IMR-90 (cell line): ENCODE data around the gene ACOT7. TPM values are rescaled to one million over a fixed set of nuclear protein-coding genes. Genes with fewer than 3 reads are reported as not detected.
A peak's percentile ranks its signal among the peaks of the same experiment; 100 is the strongest.

Source experiments
- ATAC-seq: fragments of 200-7000 bp; cut with Tn5 transposase; 2 replicates; pipeline ENCODE4 v1.9.1; 2020; ENCODE audit warnings: low read depth, mild to moderate bottlenecking, moderate library complexity
- BruUV-seq: library from RNA; stranded (reverse); fragments of 400-500 nt; replicated peaks from 2 replicates; lab custom pipeline; 2021; lab: Mats Ljungman, UMichigan
- CTCF ChIA-PET: fragments of 300-600 bp; formaldehyde crosslinking; extraction: SDS; loops from one replicate; lab custom pipeline; 2021; ENCODE audit warnings: antibody characterized with exemption; lab: Yijun Ruan, JAX
- POLR2A ChIA-PET: fragments of 300-600 bp; sonication (Branson Sonifier 250); formaldehyde crosslinking; loops from one replicate; lab custom pipeline; 2022; ENCODE audit warnings: antibody characterized with exemption; ENCODE audit not compliant: unreplicated experiment; lab: Charles Lee
- DNase-seq: peaks from one replicate; pipeline ENCODE4 v3.0.0; 2013
- H2AFZ ChIP-seq: replicated peaks from 2 replicates; pipeline ENCODE3; 2013; ENCODE audit warnings: low read length, mild to moderate bottlenecking; ENCODE audit not compliant: poor library complexity
- H2AK5ac ChIP-seq: 2 replicates; pipeline ENCODE4 v1.6.1; 2013; ENCODE audit warnings: low read depth, low read length, inconsistent platforms
- H2AK9ac ChIP-seq: replicated peaks from 2 replicates; pipeline ENCODE3; 2013; ENCODE audit warnings: mild to moderate bottlenecking, low read depth, low read length, moderate library complexity; ENCODE audit not compliant: poor library complexity
- H2BK120ac ChIP-seq: 2 replicates; pipeline ENCODE4 v1.6.1; 2013; ENCODE audit warnings: low read depth, low read length, inconsistent platforms
- H2BK15ac ChIP-seq: 3 replicates; pipeline ENCODE4 v1.6.1; 2013; ENCODE audit warnings: low read depth, low read length, inconsistent platforms
- H2BK20ac ChIP-seq: 2 replicates; pipeline ENCODE4 v1.6.1; 2013; ENCODE audit warnings: low read depth, mild to moderate bottlenecking, inconsistent platforms, low read length, moderate library complexity
- H2BK5ac ChIP-seq: 2 replicates; pipeline ENCODE4 v1.6.1; 2013; ENCODE audit warnings: mild to moderate bottlenecking, low read depth, low read length, inconsistent platforms; ENCODE audit not compliant: poor library complexity, severe bottlenecking
- H3K14ac ChIP-seq: replicated peaks from 2 replicates; pipeline ENCODE4 v1.6.1; 2013; ENCODE audit warnings: low read depth, low read length, inconsistent platforms
- H3K18ac ChIP-seq: 2 replicates; pipeline ENCODE4 v1.6.1; 2013; ENCODE audit warnings: low read depth, low read length, control low read depth
- H3K23ac ChIP-seq: 2 replicates; pipeline ENCODE4 v1.6.1; 2013; ENCODE audit warnings: low read depth, low read length, inconsistent platforms
- H3K27ac ChIP-seq: 2 replicates; pipeline ENCODE4 v1.5.1; 2013; ENCODE audit warnings: mild to moderate bottlenecking, control low read depth, low read length; ENCODE audit not compliant: insufficient read depth
- H3K27me3 ChIP-seq: 2 replicates; pipeline ENCODE4 v1.6.1; 2013; ENCODE audit warnings: low read length; ENCODE audit not compliant: control insufficient read depth, insufficient read depth
- H3K36me3 ChIP-seq: 2 replicates; pipeline ENCODE4 v1.6.1; 2013; ENCODE audit warnings: low read length, mixed read lengths; ENCODE audit not compliant: control insufficient read depth, insufficient read depth
- H3K4ac ChIP-seq: 2 replicates; pipeline ENCODE4 v1.6.1; 2013; ENCODE audit warnings: low read depth, low read length, inconsistent platforms
- H3K4me1 ChIP-seq: 2 replicates; pipeline ENCODE4 v1.6.1; 2013; ENCODE audit warnings: low read length, mixed read lengths; ENCODE audit not compliant: control insufficient read depth, insufficient read depth
- H3K4me2 ChIP-seq: 2 replicates; pipeline ENCODE4 v1.6.1; 2013; ENCODE audit warnings: low read depth, mild to moderate bottlenecking, control low read depth, low read length, moderate library complexity
- H3K4me3 ChIP-seq: 2 replicates; pipeline ENCODE4 v1.5.1; 2013; ENCODE audit warnings: low read depth, mild to moderate bottlenecking, control low read depth, low read length, moderate library complexity; ENCODE audit not compliant: insufficient read depth
- H3K56ac ChIP-seq: 2 replicates; pipeline ENCODE4 v1.6.1; 2013; ENCODE audit warnings: low read length, inconsistent platforms; ENCODE audit not compliant: insufficient read depth; ENCODE audit errors: extremely low read depth
- H3K79me1 ChIP-seq, 2 experiments: 2 replicates each; pipeline ENCODE4 v1.6.1; 2013; ENCODE audit warnings: low read length in 2 of 2, inconsistent platforms in 1 of 2, low read depth in 1 of 2
- H3K9ac ChIP-seq: 2 replicates; pipeline ENCODE4 v1.6.1; 2013; ENCODE audit warnings: low read depth, low read length, control low read depth
- H3K9me1 ChIP-seq: 2 replicates; pipeline ENCODE4 v1.6.1; 2013; ENCODE audit warnings: low read length, inconsistent platforms; ENCODE audit not compliant: insufficient read depth
- H3K9me3 ChIP-seq: 2 replicates; pipeline ENCODE4 v1.6.1; 2013; ENCODE audit warnings: low read length; ENCODE audit not compliant: control insufficient read depth, insufficient read depth
- H4K20me1 ChIP-seq: 2 replicates; pipeline ENCODE4 v1.6.1; 2013; ENCODE audit warnings: low read length, inconsistent platforms; ENCODE audit not compliant: insufficient read depth
- H4K5ac ChIP-seq: 2 replicates; pipeline ENCODE4 v1.6.1; 2013; ENCODE audit warnings: mild to moderate bottlenecking, low read depth, low read length, control low read depth
- H4K8ac ChIP-seq, 2 experiments: 2 replicates each; pipeline ENCODE4 v1.6.1; 2013; ENCODE audit warnings: low read depth in 2 of 2, low read length in 2 of 2, control low read depth in 1 of 2, inconsistent platforms in 1 of 2
- H4K91ac ChIP-seq: 2 replicates; pipeline ENCODE4 v1.6.1; 2013; ENCODE audit warnings: low read depth, low read length, inconsistent platforms; ENCODE audit not compliant: insufficient read depth
- CEBPB ChIP-seq: IDR thresholded peaks from 2 replicates; pipeline ENCODE4 v1.6.1; 2012; ENCODE audit warnings: low read depth, low read length, improper control_type of control experiment
- WGBS, 2 experiments: methylation state at CpG; one replicate each; pipeline versions ENCODE4 v1.1.5 to v1.1.7; 2013; ENCODE audit warnings: missing lambda C conversion rate in 2 of 2; ENCODE audit not compliant: insufficient read length in 1 of 2; ENCODE audit errors: extremely low coverage in 2 of 2; 5-methylcytosine and 5-hydroxymethylcytosine counted together
- dilution Hi-C: fragments of 300-500 bp; cut with HindIII; formaldehyde crosslinking; loops from one replicate; pipeline ENCODE4 v1.14.3; 2018; ENCODE audit warnings: low sequenced_read_pairs; ENCODE audit not compliant: unreplicated experiment
- in situ Hi-C: fragments of 300-500 bp; cut with MboI; formaldehyde crosslinking; loops from 3 replicates; pipeline ENCODE4 v1.14.3; 2019; ENCODE audit warnings: low sequenced_read_pairs, inconsistent platforms, mixed read lengths
- intact Hi-C: fragments of 100-400 bp; cut with micrococcal nuclease; formaldehyde crosslinking; loops from 2 replicates; pipeline ENCODE4 v1.10.0; 2022
- polyA plus RNA-seq, 3 experiments: library from polyadenylated mRNA; depleted of rRNA; stranded (reverse); fragments of >200 nt; gene quantifications; 2 replicates each; pipeline ENCODE4 v1.2.3, GENCODE V29; 2012; ENCODE audit warnings: low replicate concordance in 1 of 3
- total RNA-seq: library from RNA; depleted of rRNA; stranded (reverse); fragments of >200 nt; gene quantifications from 2 replicates; pipeline ENCODE4 v1.2.3, GENCODE V29; 2012

The ACOT7 gene
- total and polyA plus RNA-seq, 2 of the 4 experiments (the other 2 are of a cell fraction), result 51.6 to 242 TPM

DNA sequence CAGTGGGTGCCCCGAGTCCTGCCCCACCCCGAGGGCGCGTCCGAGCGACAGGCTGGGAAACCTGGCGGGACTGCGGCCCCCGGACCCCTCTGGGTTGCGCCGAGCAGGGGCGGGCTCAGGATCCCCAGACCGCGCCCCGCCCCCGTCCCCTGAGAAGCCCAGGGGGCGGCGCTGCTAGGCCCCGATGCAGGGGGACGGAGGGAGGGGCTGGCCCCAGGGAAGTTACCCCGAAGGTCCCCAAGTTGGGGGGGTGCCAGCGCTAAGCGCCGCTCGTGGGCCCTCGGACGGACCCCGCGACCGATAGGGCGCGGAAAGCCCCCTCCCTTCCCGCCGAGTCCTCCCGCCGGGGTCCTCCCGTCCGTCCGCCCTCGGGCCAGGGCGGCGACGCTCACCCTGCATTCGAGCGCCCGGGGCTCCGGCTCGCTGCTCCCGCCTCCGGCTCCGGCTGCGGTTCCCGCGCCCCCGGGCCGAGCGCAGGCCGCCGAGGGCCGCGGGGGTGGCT lies 133.1 kb downstream of the ACOT7 start:
- ATAC-seq (peak; percentile 60), DNase-seq (no peak)
- no peak for TF ChIP-seq CEBPB
- no peak overlapping the region for H2BK5ac ChIP-seq
- no peak overlapping the region for H3K27ac ChIP-seq
- no peak overlapping the region for H2BK15ac ChIP-seq
- POLR2A ChIA-PET, result no interaction called here
- no peak overlapping the region; the same call in 1 of the 2 replicates for H3K18ac ChIP-seq
- H3K27me3 ChIP-seq, result no peaks in the 10 kb centered on the region
- peaks cover 4% of the 10 kb centered on the region for H4K20me1 ChIP-seq
- H3K9me3 ChIP-seq, result no peaks in the 10 kb centered on the region
- no peak overlapping the region for H4K91ac ChIP-seq
- peak overlapping the region; percentile 75 for H3K4me3 ChIP-seq
- peaks cover 2% of the 10 kb centered on the region; the same call in 1 of the 2 replicates for H3K4me1 ChIP-seq
- dilution Hi-C loops (no loop called here), intact Hi-C loops (loop anchor here (1.0 kb wide), 1 partner anchor 83 kb away; no protein-coding TSS in a partner anchor), in situ Hi-C loops (no loop called here)
- no peak overlapping the region for H3K4ac ChIP-seq
- H3K9me1 ChIP-seq, result no peaks in the 10 kb centered on the region
- peak overlapping the region; percentile 61 for H2AK9ac ChIP-seq
- H3K56ac ChIP-seq, result no peak overlapping the region
- CTCF ChIA-PET, result no interaction called here
- H3K4me2 ChIP-seq, result peak overlapping the region; percentile 63
- H4K5ac ChIP-seq, result no peak overlapping the region
- no peaks in the 10 kb centered on the region for H3K79me1 ChIP-seq
- BruUV-seq, result no TSS peak
- H4K8ac ChIP-seq, result no peak overlapping the region
- H2BK120ac ChIP-seq, result no peak overlapping the region
- no peak overlapping the region for H3K23ac ChIP-seq
- no peak overlapping the region for H2AK5ac ChIP-seq
- H3K9ac ChIP-seq, result no peak overlapping the region
- no peaks in the 10 kb centered on the region for H3K36me3 ChIP-seq
- 0% methylated on average over 30 of the region's 61 CpGs; no CpG with 5 or more reads in 1 of the 2 experiments for WGBS, 2 experiments
- H2BK20ac ChIP-seq, result no peak overlapping the region
- peak overlapping the region; percentile 88 for H2AFZ ChIP-seq
- no peak overlapping the region for H3K14ac ChIP-seq
